Right ventricle myocardium superior (tissue), 1 donor: ENCODE results near the gene COMMD1. TPM values are rescaled to one million over a fixed set of nuclear protein-coding genes. Genes with fewer than 3 reads are reported as not detected.
A peak's percentile ranks its signal among the peaks of the same experiment; 100 is the strongest.
"Not testable (repeated sequence)": the region's sequence is repeated elsewhere in the genome, so short reads cannot be mapped to it uniquely, and the experiment has no call there.

Source experiments
- ATAC-seq: fragments of 200-7000 bp; cut with Tn5 transposase; one replicate; pipeline ENCODE4 v1.9.1; 2020; ENCODE audit warnings: mild to moderate bottlenecking; ENCODE audit not compliant: poor library complexity
- DNase-seq: peaks from one replicate; pipeline ENCODE4 v3.0.0-alpha.2; 2020
- intact Hi-C: fragments of 100-400 bp; cut with DNase I; formaldehyde crosslinking; loops from one replicate; pipeline ENCODE4 v1.11.2; 2022
- total RNA-seq: library from RNA; stranded (reverse); fragmentation: NEBNext Ultra II Directional; extraction: Animal tissue kit (Norgen Biotek cat#: 25700); gene quantifications from one replicate; pipeline ENCODE4 v1.2.1, GENCODE V29; 2021
- donor health status: DM: no; HTN: yes; CAD: no; lungs with severe emphysema.

The COMMD1 gene
- total RNA-seq, 1 donor from 2014 or later, result 60.8 TPM

DNA sequence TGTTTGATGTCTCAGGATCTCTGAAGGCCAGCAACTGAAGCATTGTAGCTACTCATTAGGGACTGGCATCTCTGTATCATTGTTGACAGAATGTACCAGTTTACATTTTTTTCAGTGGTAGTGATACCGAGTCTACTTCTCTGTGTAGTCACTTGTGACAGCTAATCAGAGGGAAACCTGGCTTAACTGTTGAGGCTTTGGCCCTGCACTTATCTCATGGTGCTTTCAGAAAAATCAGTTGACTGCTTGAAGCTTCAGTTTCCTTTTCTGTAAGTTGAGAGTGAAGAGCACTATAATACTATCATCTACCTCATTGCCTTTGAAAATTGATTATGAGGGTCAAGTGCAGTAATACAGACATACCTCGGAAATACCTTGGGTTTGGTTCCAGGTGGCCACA is 90.0 kb downstream of the COMMD1 start:
- intact Hi-C loops, result loop anchor here (2.0 to 10.0 kb wide), 2 partner anchors 199 to 417 kb away; partner anchors contain the start of gene B3GNT2
- DNase-seq, result no peak
- ATAC-seq, result peak; percentile 82

DNA sequence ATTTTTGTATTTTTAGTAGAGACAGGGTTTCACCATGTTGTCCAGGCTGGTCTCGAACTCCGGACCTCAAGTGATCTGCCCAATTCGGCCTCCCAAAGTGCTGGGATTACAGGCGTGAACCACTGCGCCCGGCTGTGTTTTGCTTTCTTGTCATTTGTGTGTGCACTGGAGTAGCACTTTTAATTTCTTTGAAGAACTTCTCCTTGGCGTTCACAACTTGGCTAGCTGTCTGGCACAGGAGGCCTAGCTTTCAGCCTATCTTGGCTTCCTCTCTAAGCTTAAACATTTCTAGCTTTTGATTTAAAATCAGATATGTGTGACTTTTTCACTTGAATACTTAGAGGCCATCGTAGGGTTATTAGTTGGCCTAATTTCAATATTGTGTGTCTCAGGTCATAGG is 93.0 kb downstream of the COMMD1 start:
- DNase-seq (no peak), ATAC-seq (no peak)
- intact Hi-C loops, result loop anchor here (10.0 kb wide), 1 partner anchor 196 kb away; the partner anchor contains the start of gene B3GNT2

DNA sequence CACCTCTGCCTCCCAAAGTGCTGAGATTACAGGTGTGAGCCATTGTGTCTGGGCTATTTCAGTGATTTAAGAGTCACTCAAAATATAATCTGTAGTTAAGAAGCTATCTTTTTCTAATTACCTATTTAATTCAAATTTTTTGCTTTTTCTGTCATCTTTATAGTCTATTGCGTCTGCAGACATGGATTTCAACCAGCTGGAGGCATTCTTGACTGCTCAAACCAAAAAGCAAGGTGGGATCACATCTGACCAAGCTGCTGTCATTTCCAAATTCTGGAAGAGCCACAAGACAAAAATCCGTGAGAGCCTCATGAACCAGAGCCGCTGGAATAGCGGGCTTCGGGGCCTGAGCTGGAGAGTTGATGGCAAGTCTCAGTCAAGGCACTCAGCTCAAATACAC is 95.1 kb downstream of the COMMD1 start:
- DNase-seq, result no peak
- no peak for ATAC-seq
- intact Hi-C loops, result no loop called here

DNA sequence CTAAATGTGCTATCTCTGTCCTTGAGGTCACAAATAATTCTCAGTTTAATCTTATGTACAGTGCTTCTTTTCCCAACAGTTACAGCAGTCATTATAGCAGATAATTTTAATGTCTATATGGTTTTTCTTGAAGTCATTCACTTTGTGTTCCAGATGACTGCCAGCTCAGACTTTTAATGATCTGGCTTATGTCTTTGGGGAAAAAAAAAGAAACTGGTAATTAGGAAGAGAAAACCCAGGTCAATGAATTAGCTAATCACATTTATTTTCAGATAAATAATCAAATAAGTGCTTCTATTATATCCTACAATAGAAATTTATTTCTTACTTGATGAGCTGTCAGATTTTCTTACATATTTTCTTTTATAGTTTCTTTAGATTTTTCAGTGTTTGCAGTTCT is 96.0 kb downstream of the COMMD1 start:
- intact Hi-C loops, result no loop called here
- ATAC-seq (no peak), DNase-seq (no peak)

DNA sequence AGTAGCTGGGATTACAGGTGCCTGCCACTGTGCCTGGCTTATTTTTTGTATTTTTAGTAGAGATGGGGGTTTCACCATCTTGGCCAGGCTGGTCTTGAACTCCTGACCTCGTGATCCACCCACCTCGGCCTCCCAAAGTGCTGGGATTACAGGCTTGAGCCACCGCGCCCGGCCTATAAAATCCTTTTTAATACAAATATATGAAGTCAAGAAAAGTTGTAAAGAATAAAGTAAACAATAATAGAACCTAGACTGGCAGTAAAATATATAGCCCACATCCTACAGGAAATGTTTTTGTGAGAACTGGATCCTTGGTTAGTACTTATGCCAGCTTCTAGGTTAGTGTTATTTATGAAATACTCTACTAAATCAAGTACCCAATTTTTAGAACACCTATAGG is 99.0 kb downstream of the COMMD1 start:
- DNase-seq, ATAC-seq, intact Hi-C loops: not testable (repeated sequence)

DNA sequence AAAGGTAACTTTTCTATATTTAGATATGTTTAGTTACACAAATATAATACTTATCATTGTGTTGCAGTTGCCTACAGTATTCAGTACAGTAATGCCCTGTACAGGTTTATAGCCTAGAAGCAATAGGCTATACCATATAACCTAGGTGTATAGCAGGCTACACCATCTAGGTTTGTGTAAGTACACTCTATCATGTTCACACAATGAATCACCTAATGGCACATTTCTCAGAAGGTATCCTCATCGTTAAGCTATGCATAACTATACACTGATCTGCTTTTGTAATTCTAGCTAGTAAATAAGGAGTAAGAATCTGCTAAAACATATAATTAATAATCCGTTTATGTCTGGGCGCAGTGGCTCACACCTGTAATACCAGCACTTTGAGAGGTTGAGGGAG is 102.1 kb downstream of the COMMD1 start:
- no peak for ATAC-seq
- intact Hi-C loops, result no loop called here
- no peak for DNase-seq

DNA sequence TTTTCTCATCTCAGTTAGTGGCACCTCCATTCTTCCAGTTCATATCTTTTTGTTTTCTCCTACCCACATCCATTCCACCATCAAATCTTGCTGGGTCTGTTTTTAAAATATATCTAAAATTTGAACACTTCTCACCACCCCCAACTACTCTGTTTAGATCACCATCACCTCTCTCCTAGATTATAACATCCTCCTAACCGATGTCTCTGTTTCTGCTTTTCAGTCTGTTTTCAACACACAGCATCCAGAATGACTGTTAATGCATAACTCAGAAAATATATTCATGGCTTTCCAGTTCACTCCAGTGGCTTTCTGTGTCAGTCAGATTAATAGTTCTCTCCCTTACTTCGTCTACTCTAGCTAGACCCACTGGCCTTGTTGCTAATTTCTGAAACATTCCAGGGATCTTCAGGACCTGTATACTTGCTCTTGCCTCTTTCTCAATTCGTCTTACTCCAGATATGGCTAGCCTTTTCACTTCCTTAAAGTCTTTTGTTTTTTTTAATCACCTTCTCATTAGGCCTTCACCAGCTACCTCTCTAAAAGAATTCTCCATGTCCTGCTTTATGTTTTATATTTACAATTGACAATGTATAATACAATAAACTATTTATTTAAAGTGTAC is 105.3 kb downstream of the COMMD1 start:
- ATAC-seq (no peak), DNase-seq (no peak)
- intact Hi-C loops, result no loop called here

DNA sequence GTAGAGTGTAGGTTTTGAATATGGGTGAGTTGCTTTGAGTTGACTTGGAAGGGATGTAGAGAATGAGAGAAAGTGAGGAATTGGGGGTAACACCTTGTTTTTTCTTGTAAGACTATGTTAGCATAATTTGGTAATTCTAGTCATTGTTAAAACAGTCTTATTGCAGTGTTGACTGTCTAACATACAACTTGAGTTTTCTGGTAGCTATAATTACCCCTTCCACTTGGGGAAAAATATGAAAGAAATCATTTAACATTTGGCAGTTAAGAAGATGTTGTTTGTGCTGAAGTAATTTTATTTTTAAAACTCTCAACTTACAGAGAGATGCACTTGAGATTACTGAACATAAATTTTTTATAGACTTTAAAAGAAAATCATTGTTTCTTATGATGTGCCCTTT is 108.2 kb downstream of the COMMD1 start:
- no peak for DNase-seq
- no peak for ATAC-seq
- intact Hi-C loops, result no loop called here

DNA sequence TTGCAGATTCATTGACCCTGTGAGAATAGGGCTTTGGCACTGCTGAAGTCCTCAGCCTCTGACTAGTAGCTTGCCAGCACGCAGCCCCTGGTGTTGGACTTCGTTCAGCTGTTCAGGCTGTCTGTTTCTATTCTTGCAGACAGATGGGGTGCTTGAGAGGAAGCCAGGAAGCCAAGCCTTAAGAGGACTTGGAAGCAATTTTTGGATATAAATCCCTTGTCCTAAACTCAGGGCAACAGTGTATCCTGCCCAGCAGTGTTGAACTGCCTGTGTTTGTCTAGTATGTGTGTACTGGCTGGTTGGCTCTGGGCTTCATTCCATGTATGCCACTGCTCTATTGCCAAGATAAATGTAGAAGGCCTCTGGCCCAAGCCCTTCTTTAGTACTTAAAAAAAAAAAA is 108.6 kb downstream of the COMMD1 start:
- ATAC-seq (peak; percentile 97), DNase-seq (peak; percentile 84)
- intact Hi-C loops, result no loop called here

DNA sequence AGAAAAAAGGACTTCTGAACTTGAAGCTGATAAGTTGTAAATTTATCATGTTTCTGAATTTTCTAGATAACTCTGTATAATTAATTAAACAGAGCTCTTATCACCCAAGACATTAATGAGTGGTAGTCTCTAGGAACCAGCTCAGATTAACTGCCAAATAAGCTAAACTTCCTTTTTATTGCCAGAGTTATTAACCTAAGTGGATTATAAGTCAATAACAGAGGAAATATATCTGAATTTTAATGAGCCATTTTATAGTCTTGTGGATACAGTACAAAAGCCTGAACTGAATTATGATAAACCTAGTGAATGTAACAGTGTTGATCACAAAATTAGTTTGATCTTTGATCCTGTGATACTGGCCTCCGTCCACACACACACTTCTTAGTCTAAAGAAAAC is 111.5 kb downstream of the COMMD1 start:
- ATAC-seq (no peak), DNase-seq (no peak)
- intact Hi-C loops, result no loop called here

DNA sequence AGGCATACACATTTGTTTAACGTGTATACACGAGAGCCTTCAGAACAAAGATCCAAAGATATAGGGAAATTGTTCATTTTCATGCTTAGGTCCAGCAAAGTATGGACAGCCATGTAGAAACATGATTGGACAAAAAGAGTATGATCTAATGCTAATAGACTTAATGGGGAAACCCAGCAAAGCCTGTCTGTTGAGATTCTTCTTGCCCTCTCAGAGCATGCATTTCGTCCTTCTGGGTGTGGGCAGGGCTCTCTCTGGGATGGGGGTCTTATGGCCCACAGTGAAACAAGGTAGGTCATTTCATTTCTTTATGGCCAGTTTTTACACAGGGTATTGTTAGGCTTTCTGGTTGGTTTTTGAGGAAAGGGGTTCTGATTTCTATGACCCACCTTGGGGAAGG is 124.4 kb downstream of the COMMD1 start:
- no peak for DNase-seq
- no peak for ATAC-seq
- intact Hi-C loops, result no loop called here

DNA sequence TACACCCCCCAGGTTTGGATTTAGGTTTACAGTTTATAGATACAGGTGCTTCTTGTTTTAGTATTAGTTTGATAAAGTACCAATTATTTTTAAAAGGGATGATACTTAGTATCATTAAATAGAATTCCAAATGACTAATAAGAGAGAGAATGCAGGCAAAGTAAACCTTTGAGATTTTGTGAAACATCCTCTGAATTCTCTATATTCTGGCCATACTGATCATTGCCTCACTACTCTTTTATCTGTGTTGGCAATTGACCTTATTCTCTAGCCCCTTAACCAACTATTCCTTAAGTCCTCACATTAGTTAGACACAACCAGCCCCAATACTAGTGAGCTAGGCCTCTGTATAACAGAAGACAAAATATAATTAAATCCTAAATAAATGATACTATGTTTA is 125.4 kb downstream of the COMMD1 start:
- no peak for DNase-seq
- ATAC-seq, result no peak
- intact Hi-C loops, result no loop called here

DNA sequence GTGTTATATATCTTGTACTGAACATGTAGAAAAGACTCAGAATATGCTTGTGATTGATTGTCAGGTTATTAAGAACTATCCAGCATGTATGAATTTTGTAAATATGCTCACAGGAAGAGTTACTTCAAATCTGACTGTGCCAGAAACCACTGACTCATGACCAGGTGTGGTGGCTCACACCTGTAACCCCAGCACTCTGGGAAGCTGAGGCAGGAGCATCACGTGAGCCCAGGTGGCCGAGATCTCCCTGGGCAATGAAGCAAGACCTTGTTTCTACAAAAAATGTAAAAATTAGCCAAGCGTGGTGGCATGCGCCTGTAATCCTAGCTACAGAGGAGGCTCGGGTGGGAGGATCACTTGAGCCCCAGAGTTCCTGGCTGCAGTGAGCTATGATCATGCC is 126.6 kb downstream of the COMMD1 start:
- intact Hi-C loops, result no loop called here
- DNase-seq, result no peak
- no peak for ATAC-seq

DNA sequence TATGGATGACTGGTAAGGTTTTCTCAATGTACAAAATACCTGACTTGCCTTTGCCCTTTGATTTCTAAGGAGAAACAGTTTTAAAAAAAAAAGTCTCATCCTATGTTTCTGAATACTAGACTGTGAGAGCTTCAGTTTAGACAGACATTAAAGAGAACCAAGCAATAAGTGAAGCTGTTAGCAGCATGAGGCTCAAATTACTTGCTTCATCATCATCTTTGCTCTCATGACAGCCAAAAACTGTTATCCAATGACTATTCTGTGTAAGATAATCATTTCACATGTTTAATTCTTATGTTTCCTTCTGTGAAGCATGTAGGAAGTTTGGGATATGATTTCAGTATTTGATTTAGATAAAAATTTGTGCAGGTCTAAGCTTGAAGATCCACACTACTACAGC is 129.2 kb downstream of the COMMD1 start:
- DNase-seq, result no peak
- ATAC-seq, result no peak
- intact Hi-C loops, result no loop called here

DNA sequence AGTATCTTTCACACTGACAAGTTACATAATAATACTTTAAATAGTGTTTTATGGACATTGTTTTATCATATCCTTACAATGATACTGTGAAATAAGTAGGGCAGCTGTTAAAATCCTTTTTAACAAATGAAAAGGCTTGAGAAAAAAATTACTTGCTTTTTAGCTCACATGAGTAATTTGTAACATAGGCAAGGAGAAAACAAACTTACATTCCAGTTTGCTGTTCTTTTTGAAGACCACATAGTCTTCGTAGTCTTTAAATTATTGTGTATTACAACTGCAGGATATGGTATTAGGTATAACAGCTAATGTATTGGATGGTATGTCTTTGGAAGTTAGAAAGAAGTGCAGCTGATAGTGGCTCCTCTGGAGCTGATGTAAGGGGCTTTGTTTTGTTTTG is 130.8 kb downstream of the COMMD1 start:
- DNase-seq, result no peak
- ATAC-seq, result no peak
- intact Hi-C loops, result no loop called here

DNA sequence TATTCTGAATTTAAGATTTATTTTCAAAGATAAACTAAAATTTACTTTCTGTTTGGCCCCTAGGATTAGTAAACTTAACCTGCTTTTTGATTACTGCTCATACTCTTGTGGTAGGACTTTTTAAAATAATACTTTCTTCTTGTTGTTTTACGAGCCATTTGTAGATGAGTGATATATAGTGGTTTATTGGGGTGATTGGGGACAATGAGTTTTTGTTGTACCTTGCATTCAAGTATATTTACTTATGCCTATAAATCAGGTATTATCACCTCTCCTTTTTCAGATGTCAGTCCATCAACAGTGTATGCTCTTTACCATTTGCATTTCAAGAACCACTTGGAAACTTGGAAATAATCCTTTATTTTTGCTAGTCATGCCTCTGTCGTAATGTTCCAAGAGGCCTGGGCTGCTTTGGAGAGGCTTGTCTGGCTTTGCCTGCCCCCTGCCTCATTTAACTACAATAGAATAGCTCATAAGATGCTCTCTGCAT is 131.3 kb downstream of the COMMD1 start:
- no peak for ATAC-seq
- intact Hi-C loops, result no loop called here
- DNase-seq, result no peak

DNA sequence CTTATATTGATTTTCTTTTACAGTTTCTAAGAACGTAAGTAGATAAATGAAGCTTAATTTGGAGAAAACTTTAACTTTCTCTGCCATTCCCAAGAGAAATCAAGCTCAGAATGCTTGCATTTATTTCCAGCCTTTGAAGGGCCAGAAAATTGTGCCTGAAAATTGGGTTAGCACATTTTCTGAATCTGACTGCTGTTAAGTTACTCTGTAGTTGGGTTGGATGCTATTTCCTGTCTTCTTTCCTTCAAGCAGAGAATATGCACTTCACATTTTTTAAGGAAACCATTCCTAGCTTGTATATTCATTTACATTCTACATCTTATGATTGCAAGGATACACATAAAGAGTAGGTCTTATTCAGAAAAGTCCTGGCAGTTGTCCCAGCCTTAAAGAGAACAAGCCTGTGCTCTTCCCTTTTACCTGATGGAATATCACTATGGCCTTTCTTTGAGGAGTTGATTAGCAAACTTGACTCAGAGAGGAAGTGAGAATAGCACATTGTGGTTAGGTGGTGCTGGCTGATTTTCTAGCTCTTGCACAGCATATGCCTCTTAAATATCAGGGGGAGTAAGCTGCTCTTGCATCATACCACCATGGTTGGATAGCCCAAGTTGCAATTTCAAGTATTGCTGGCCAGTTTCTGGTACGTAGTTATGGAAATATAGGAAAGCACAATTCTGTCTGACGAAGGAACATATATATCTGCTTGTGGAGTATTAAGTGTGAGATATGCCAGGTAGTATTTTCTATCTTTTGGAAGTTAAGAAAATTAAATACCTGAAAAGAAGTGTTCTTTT is 133.7 kb downstream of the COMMD1 start:
- DNase-seq (no peak), ATAC-seq (peak; percentile 36)
- intact Hi-C loops, result no loop called here

DNA sequence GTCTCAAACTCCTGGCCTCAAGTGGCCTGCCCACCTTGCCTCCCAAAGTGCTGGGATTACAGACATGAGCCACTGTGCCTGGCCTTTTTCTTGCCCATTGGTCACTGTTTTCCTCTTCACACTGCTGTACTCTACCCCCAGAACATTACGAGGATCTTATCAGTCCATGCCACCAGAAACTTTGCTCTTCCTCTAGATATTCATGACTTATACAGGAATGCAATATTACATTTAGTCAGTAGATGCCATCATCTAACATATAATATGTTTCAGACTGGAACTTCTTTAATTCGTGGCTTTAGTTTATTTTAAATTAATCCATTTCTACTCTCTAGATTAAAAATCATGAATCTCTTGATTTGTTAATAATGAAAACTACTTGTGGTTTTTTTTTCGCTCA is 135.5 kb downstream of the COMMD1 start:
- ATAC-seq, result no peak
- intact Hi-C loops, result no loop called here
- no peak for DNase-seq

DNA sequence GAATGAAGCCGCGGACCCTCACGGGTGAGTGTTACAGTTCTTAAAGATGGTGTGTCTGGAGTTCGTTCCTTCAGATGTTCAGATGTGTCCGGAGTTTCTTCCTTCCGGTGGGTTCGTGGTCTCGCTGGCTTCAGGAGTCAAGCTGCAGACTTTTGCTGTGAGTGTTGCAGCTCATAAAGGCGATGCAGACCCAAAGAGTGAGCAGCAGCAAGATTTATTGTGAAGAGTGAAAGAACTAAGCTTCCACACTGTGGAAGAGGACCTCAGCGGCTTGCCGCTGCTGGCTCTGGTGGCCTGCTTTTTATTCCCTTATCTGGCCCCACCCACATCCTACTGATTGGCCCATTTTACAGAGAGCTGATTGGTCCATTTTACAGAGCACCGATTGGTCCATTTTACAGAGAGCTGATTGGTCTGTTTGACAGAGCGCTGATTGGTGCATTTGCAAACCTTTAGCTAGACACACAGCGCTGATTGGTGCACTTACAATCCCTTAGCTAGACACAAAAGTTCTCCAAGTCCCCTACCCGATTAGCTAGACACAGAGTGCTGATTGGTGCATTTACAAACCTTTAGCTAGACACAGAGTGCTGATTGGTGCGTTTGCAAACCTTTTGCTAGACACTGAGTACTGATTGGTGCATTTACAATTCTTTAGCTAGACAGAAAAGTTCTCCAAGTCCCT is 136.4 kb downstream of the COMMD1 start:
- DNase-seq, ATAC-seq, intact Hi-C loops: not testable (repeated sequence)

DNA sequence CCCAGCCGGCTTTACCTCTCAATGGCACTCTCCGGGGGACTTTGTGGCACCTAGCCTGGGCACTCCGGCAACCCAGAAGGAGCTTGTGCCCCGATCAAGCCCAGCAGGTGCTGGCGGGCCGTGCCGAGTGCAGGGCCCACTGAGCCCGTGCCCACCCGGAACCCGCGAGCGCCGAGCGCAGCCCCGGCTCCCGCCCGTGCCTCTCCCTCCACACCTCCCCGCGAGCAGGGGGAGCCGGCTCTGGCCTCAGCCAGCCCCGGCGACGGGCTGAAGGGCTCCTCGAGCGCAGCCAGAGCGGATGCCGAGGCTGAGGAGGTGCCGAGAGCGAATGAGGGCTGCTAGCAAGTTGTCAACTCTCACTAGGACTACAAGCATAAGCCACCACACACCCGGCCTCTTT is 136.9 kb downstream of the COMMD1 start:
- ATAC-seq (no peak), DNase-seq (no peak)
- intact Hi-C loops, result no loop called here
